Adrenal gland (tissue), 5 donors: Measurements from ENCODE around the gene KAZN.

Experiments used
- POLR2A ChIP-seq, 2 donors: fragments of 450-650 bp; IDR thresholded peaks; one replicate each; pipeline ENCODE4 v1.6.1; 2017; ENCODE audit warnings: antibody characterized with exemption in 2 of 2, mild to moderate bottlenecking in 2 of 2, moderate library complexity in 1 of 2
- TF ChIP-seq, protein P1 (sequence below), 6 experiments: fragments of 450-650 bp in 4 of 6; fragments of 200-600 bp in 2 of 6; sonication (generic) in 1 of 6; IDR thresholded peaks; 1 replicate in 5 of 6; 2 replicates in 1 of 6; pipeline versions ENCODE4 v1.5.1 to v1.8.0; 2016 to 2021; ENCODE audit warnings: antibody characterized with exemption in 6 of 6, mild to moderate bottlenecking in 2 of 6, moderate library complexity in 1 of 6
- donor health status: DM: no; HTN: no; CAD: no.

DNA sequence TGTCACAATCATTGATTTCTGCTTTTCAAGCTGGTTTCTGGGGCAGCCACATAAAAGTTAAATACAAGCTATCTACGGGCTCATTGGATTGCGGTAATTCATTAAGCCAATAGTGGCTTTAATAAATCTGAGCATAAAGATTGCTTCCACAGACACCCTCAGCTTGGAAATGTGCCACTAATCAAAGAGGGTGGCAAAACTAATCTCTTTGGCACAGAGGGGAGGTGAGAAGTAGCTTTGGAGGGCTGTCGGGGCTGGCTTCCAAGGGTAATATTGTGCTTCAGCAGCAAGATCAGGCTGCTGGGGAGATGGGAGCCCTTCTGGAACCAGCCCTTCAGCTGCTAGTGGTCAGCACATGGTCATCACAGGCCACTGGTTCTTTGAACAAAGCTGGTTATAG lies 21.2 kb upstream of the KAZN start:
- TF ChIP-seq, protein P1, sequence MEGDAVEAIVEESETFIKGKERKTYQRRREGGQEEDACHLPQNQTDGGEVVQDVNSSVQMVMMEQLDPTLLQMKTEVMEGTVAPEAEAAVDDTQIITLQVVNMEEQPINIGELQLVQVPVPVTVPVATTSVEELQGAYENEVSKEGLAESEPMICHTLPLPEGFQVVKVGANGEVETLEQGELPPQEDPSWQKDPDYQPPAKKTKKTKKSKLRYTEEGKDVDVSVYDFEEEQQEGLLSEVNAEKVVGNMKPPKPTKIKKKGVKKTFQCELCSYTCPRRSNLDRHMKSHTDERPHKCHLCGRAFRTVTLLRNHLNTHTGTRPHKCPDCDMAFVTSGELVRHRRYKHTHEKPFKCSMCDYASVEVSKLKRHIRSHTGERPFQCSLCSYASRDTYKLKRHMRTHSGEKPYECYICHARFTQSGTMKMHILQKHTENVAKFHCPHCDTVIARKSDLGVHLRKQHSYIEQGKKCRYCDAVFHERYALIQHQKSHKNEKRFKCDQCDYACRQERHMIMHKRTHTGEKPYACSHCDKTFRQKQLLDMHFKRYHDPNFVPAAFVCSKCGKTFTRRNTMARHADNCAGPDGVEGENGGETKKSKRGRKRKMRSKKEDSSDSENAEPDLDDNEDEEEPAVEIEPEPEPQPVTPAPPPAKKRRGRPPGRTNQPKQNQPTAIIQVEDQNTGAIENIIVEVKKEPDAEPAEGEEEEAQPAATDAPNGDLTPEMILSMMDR (IDR thresholded peaks at IDR 0.05) = no peak
- no peak for TF ChIP-seq POLR2A (IDR thresholded peaks at IDR 0.05)
